Heart right ventricle (tissue), 16 donors: ENCODE data around the gene R3HDM4. TPM values are rescaled to one million over a fixed set of nuclear protein-coding genes. Genes with fewer than 3 reads are reported as not detected.

Experiments
- ATAC-seq, 8 donors: fragments of 200-7000 bp; cut with Tn5 transposase; one replicate each; pipeline ENCODE4 v1.9.1; 2020; ENCODE audit warnings: mild to moderate bottlenecking in 8 of 8, moderate library complexity in 8 of 8, moderate number of reproducible peaks in 1 of 8
- DNase-seq, 2 donors: peaks; one replicate each; pipeline ENCODE4 v3.0.0-alpha.2; 2020
- H3K27ac ChIP-seq, 10 donors: fragments of 200-600 bp; sonication (generic) in 2 of 10; one replicate each; pipeline versions ENCODE4 v1.5.0 to v1.8.0; 2020 to 2022; ENCODE audit warnings: mild to moderate bottlenecking in 3 of 10
- H3K27me3 ChIP-seq, 7 donors: fragments of 200-600 bp; one replicate each; pipeline ENCODE4 v1.8.0; 2021 to 2022; ENCODE audit warnings: mild to moderate bottlenecking in 2 of 7
- H3K36me3 ChIP-seq, 9 donors: fragments of 200-600 bp; sonication (generic) in 1 of 9; one replicate each; pipeline versions ENCODE4 v1.5.0 to v1.8.0; 2020 to 2022; ENCODE audit warnings: mild to moderate bottlenecking in 2 of 9
- H3K4me1 ChIP-seq, 9 donors: fragments of 200-600 bp; sonication (generic) in 1 of 9; one replicate each; pipeline versions ENCODE4 v1.5.0 to v1.8.0; 2020 to 2022; ENCODE audit warnings: mild to moderate bottlenecking in 4 of 9
- H3K4me3 ChIP-seq, 10 donors: fragments of 200-600 bp; sonication (generic) in 2 of 10; one replicate each; pipeline versions ENCODE4 v1.5.0 to v1.8.0; 2020 to 2022; ENCODE audit warnings: mild to moderate bottlenecking in 7 of 10, moderate library complexity in 2 of 10
- H3K9me3 ChIP-seq, 11 donors: fragments of 200-600 bp in 10 of 11; sonication (generic) in 2 of 11; one replicate each; pipeline versions ENCODE4 v1.5.0 to v1.8.0; 2013 to 2022; ENCODE audit warnings: mild to moderate bottlenecking in 2 of 11, control low read depth in 1 of 11, moderate library complexity in 1 of 11
- CTCF ChIP-seq, 9 donors: fragments of 200-600 bp; sonication (generic) in 2 of 9; IDR thresholded peaks; one replicate each; pipeline versions ENCODE4 v1.5.0 to v1.8.0; 2021 to 2022; ENCODE audit warnings: antibody characterized with exemption in 9 of 9, mild to moderate bottlenecking in 5 of 9, moderate library complexity in 1 of 9
- WGBS, 2 donors: extraction: QIAGEN DNeasy Blood & Tissue Kit; methylation state at CpG; one replicate each; pipeline ENCODE4 v1.1.7; 2013; ENCODE audit warnings: inconsistent platforms in 1 of 2; 5-methylcytosine and 5-hydroxymethylcytosine counted together
- intact Hi-C, 10 donors: fragments of 100-400 bp; cut with DNase I; formaldehyde crosslinking; loops; one replicate each; pipeline versions ENCODE4 v1.11.1 to v1.14.2; 2022
- polyA plus RNA-seq, 2 donors: library from polyadenylated mRNA; stranded (reverse); fragments of 200-250 nt; gene quantifications; one replicate each; pipeline ENCODE4 v1.2.3, GENCODE V29; 2013
- total RNA-seq, 10 donors: library from RNA; stranded (reverse); fragmentation: NEBNext Ultra II Directional in 3 of 10; extraction: Animal tissue kit (Norgen Biotek cat#: 25700) in 3 of 10; gene quantifications; one replicate each; pipeline versions ENCODE4 v1.2.1 to v1.2.4, GENCODE V29; 2021 to 2023
- donor health status: Arrhythmogenic right ventricular cardiomyopathy.
- donor health status: ischemic (EF 13 %, LVEDD 7.1; RV severe dilation, severe dysfunction).
- donor health status: healthy with polysubstance abuse.
- donor health status: DM: no; HTN: yes; CAD: no.
- donor health status: DM: no; HTN: no; CAD: no.
- donor health status: ischemic (EF 25% LVEDD 6.9; RV normal size, moderate dysfunction).
- donor health status: ischemic (EF 25% LVEDD 5.7; RV mildly dilated, moderate dysfunction).
- donor health status: healthy.
- donor health status: DM: yes; HTN: yes; CAD: no.
- donor health status: Ischemic cardiomyopathy.
- donor health status: ischemic (EF 35%, LVEDD 5.7; RV mildly dilated, moderate dysfunction).
- donor health status: nonischemic (EF 11% LVEDD 7.7; RV severe dilation, severe dysfunction).
- donor health status: DM: yes; HTN: yes; CAD: no.
- donor health status: PGD.
- donor health status: ischemic (EF 29% LVEDD 5.4; RV normal size, mild dysfunction).
- donor health status: nonischemic (EF 23%, LVEDD 6.1; RV moderate dilation, normal function).

Gene R3HDM4
- total and polyA plus RNA-seq, 12 donors, result 16.3 to 49.8 (median 20.8) TPM

DNA sequence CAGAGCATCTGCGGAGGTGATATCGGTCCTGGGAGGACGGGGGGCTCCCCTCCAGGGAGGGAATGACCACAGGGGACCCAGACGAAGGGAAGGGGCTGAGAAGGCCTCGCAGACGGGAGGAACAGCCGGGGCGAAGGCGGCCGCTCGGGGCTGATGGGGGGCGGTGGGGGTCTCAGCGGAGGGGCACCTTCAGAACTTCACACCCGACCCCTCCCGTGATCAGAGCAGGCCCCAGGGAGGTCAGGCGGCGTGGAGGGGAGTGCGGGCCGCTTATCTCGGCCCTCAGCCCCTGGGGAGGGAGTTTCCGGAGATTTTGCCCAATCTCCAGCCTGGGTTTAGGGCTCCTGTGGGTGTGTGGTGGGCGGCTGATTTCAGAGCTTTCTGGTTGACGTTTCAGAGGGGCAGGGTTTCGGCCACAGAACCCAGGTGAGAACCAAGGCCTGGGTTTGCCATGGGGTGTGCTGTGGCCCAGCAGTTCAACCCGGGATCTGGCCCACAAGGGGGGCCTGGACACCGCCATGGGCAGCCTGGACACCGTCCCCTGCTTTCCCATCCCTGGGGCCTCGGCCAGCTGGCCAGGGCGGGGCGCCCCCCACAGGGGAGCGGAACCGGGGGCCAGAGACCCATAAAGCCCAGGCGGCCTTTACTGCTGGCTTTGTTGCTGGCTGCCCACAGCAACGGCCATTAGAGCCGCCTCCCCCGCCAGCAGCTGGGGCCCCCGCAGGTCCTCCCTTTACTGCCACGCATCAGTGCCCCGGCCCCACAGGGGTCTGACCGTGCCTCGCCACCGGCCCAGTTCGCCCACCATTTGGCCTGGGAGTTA is 41.9 kb upstream of the R3HDM4 start:
- H3K36me3 ChIP-seq, result peaks cover 0 to 8% (median 0%) of the 10 kb centered on the region in 9 donors
- H3K4me3 ChIP-seq, result no peak overlapping the region
- no peak for TF ChIP-seq CTCF (IDR thresholded peaks at IDR 0.05)
- no peak for ATAC-seq
- intact Hi-C loops, result no loop called here
- H3K27ac ChIP-seq, result no peak overlapping the region
- DNase-seq, result no peak
- 79 to 80% methylated on average over 43 of the region's 43 CpGs for WGBS, 2 donors
- H3K27me3 ChIP-seq, result no peaks in the 10 kb centered on the region
- no peaks in the 10 kb centered on the region for H3K9me3 ChIP-seq
- peaks cover 0 to 24% (median 6%) of the 10 kb centered on the region in 9 donors for H3K4me1 ChIP-seq

GRCh38 chr19:954272-954671 is 41.3 kb upstream of the R3HDM4 start:
- 76 to 81% methylated on average over 14 of the region's 14 CpGs for WGBS, 2 donors
- H3K27ac ChIP-seq, result no peak overlapping the region
- H3K27me3 ChIP-seq, result no peaks in the 10 kb centered on the region
- H3K4me3 ChIP-seq, result no peak overlapping the region
- no peak for ATAC-seq
- H3K4me1 ChIP-seq, result peaks cover 0 to 24% (median 6%) of the 10 kb centered on the region in 9 donors
- peaks cover 0 to 5% (median 0%) of the 10 kb centered on the region in 9 donors for H3K36me3 ChIP-seq
- no peak for TF ChIP-seq CTCF (IDR thresholded peaks at IDR 0.05)
- no peak for DNase-seq
- no peaks in the 10 kb centered on the region for H3K9me3 ChIP-seq
- intact Hi-C loops, result no loop called here

DNA sequence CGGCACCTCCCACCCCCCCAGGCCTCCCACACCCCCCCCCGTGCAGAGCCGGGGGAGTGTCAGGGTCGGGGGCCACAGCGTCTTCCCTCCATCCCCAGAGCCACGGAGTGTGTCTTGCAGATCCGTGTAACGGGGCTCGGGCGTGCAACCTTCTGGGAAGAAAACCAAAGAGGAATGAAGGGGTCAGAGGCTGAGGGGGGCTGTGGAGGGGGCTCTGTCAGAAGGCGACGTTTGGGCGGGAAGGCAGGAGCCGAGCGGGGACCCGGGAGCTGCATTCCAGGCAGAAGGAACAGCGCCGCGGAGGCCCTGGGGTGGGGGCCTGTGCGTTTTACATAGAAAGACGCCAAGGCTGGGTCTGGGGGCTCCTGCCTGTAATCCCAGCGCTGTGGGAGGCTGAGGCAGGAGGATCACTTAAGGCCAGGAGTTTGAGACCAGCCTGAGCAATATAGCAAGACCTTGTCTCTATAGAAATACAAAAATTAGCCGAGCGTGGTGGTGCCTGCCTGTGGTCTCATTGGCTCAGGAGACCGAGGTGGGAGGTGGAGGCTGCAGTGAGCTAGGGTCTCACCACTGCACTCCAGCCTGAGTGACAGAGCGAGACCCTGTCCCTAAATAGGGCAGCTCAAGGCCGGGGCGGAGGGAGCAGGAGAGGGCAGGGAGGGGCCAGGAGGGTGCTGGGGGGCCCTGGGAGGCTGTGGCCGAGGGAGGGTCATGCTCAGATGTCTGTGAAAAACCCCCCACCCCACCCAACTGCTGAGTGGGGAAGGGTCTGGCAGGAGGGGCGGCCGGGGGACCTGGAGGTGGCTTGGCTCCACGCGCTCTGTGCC is 40.6 kb upstream of the R3HDM4 start:
- DNase-seq (no peak), ATAC-seq (peak in 1 of 8 donors; percentile 20)
- peaks cover 0 to 24% (median 6%) of the 10 kb centered on the region in 9 donors for H3K4me1 ChIP-seq
- peaks cover 0 to under 1% (median 0%) of the 10 kb centered on the region in 9 donors for H3K36me3 ChIP-seq
- no peaks in the 10 kb centered on the region for H3K27me3 ChIP-seq
- H3K27ac ChIP-seq, result peak overlapping the region in 1 of 10 donors; percentile 75
- intact Hi-C loops, result no loop called here
- no peak for TF ChIP-seq CTCF (IDR thresholded peaks at IDR 0.05)
- peak overlapping the region in 1 of 10 donors; percentile 34 for H3K4me3 ChIP-seq
- WGBS, 2 donors, result 62 to 68% methylated on average over 30 to 33 of the region's 33 CpGs
- H3K9me3 ChIP-seq, result no peaks in the 10 kb centered on the region

DNA sequence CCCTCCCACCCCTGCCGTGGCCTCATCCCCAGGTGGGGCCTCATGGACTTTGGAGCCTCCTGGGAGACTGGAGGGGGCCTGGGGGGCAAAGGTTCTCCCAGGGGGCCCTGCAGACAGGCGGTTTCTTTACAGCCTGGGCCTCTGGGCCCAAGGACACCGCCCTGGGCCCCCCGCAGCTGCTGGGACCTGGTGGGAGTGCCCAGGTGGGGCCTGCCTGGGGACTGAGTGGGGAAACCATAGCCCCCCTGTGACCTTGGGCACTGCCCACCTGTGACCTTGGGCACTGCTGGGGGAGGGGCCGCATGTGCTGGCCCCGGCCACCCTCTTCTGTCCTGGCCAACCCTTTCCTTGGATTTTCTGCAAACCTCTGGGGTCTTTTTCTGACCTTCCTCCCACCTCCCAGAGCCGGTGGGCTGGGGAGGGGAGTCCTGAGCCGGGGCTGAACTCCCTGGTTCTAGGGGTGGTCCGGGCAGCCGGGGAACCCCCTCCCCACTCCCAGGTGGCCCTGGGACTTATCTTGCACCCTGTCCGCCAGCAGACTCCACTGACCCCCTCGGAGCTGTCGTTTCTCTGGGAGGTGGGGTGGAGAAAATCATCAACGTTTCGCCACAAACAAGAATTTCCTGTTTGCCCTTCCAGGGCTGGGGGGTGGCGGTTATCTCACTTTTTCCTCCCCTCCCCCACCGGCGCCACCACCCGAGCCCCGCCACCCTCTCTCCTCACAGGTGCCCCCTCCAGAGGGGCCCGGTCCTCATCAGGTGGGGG is 39.8 kb upstream of the R3HDM4 start:
- H3K27ac ChIP-seq, result peak overlapping the region in 1 of 10 donors; percentile 75
- H3K4me3 ChIP-seq, result peak overlapping the region in 1 of 10 donors; percentile 34
- intact Hi-C loops, result no loop called here
- no peak for TF ChIP-seq CTCF (IDR thresholded peaks at IDR 0.05)
- 50 to 56% methylated on average over 21 of the region's 21 CpGs for WGBS, 2 donors
- no peak for DNase-seq
- no peak for ATAC-seq
- H3K36me3 ChIP-seq, result peaks cover 0 to 4% (median 0%) of the 10 kb centered on the region in 9 donors
- H3K4me1 ChIP-seq, result peaks cover 0 to 29% (median 6%) of the 10 kb centered on the region in 9 donors
- no peaks in the 10 kb centered on the region for H3K27me3 ChIP-seq
- no peaks in the 10 kb centered on the region for H3K9me3 ChIP-seq
